A549 (cell line): ENCODE measurements around the gene DMRT1. TPM values are rescaled to one million over a fixed set of nuclear protein-coding genes. Genes with fewer than 3 reads are reported as not detected.

Experiments used
- ATAC-seq, 2 experiments: fragments of 200-7000 bp in 1 of 2; fragments of >200 bp in 1 of 2; cut with Nextera tagmentation in 1 of 2; cut with Tn5 transposase in 1 of 2; 3 replicates each; pipeline versions ENCODE4 v1.8.0 to v1.9.1; 2018 to 2020; ENCODE audit warnings: mild to moderate bottlenecking in 1 of 2, moderate library complexity in 1 of 2
- CTCF ChIA-PET: fragments of 300-600 bp; sonication (Branson Sonifier 250); formaldehyde crosslinking; extraction: SDS; loops from one replicate; lab custom pipeline; 2021; ENCODE audit warnings: antibody characterized with exemption, inconsistent platforms; lab: Yijun Ruan, JAX
- POLR2A ChIA-PET: fragments of 350-600 bp; formaldehyde crosslinking; extraction: SDS; loops from one replicate; lab custom pipeline; 2021; ENCODE audit warnings: antibody characterized with exemption, inconsistent platforms; lab: Yijun Ruan, JAX
- DNase-seq, 2 experiments: peaks; one replicate each; pipeline versions ENCODE4 v3.0.0 to v3.0.0-alpha.2; 2011 to 2016; ENCODE audit warnings: low read depth in 1 of 2, low spot score in 1 of 2
- FAIRE-seq: peaks from 2 replicates; lab custom pipeline; 2011; peaks lifted over from hg19 to GRCh38; lab: Jason Lieb, UNC
- H3K27ac ChIP-seq, 2 experiments: fragments of >200 bp; sonication (Bioruptor Twin); formaldehyde crosslinking; 3 replicates each; pipeline ENCODE4 v1.5.1; 2016 to 2017
- H3K4me1 ChIP-seq: fragments of >200 bp; sonication (Bioruptor Twin); formaldehyde crosslinking; 3 replicates; pipeline ENCODE4 v1.6.1; 2016
- H3K4me2 ChIP-seq: fragments of >200 bp; sonication (Bioruptor Twin); formaldehyde crosslinking; 3 replicates; pipeline ENCODE4 v1.6.1; 2016
- H3K4me3 ChIP-seq: fragments of >200 bp; sonication (Bioruptor Twin); formaldehyde crosslinking; 3 replicates; pipeline ENCODE4 v1.5.1; 2016
- H3K9me3 ChIP-seq: fragments of >200 bp; sonication (Bioruptor Twin); formaldehyde crosslinking; 3 replicates; pipeline ENCODE4 v1.6.1; 2016
- BHLHE40 ChIP-seq: IDR thresholded peaks from 2 replicates; pipeline ENCODE4 v1.6.1; 2012; ENCODE audit warnings: low read depth, low read length, inconsistent platforms
- CHD4 ChIP-seq: fragments of 200-600 bp; sonication (generic); IDR thresholded peaks from 2 replicates; pipeline ENCODE4 v1.6.1; 2016; ENCODE audit warnings: antibody characterized with exemption, mild to moderate bottlenecking, borderline replicate concordance
- E2F6 ChIP-seq: IDR thresholded peaks from 2 replicates; pipeline ENCODE4 v1.6.1; 2012; ENCODE audit warnings: low read depth, borderline replicate concordance
- ESRRA ChIP-seq: fragments of 150-350 bp; IDR thresholded peaks from 2 replicates; pipeline ENCODE4 v1.6.1; 2014; ENCODE audit warnings: mild to moderate bottlenecking, low read length, borderline replicate concordance
- FOSL2 ChIP-seq, 2 experiments: fragments of 450-650 bp in 1 of 2; fragments of >200 bp in 1 of 2; sonication (Bioruptor Twin) in 1 of 2; formaldehyde crosslinking; IDR thresholded peaks; 2 replicates each; pipeline versions ENCODE4 v1.5.0 to v1.6.1; 2016 to 2020; ENCODE audit warnings: mild to moderate bottlenecking in 1 of 2, moderate library complexity in 1 of 2
- GATA3 ChIP-seq: IDR thresholded peaks from 2 replicates; pipeline ENCODE4 v1.6.1; 2012; ENCODE audit warnings: borderline replicate concordance
- HDAC2 ChIP-seq: fragments of 200-600 bp; sonication (generic); IDR thresholded peaks from 2 replicates; pipeline ENCODE4 v1.6.1; 2016
- HEYL ChIP-seq: fragments of 250-450 bp; sonication (Bioruptor Pico); IDR thresholded peaks from 2 replicates; pipeline ENCODE4 v1.8.0; 2021; ENCODE audit warnings: mild to moderate bottlenecking, moderate library complexity
- HOXA7 ChIP-seq: fragments of 250-450 bp; sonication (Bioruptor Pico); IDR thresholded peaks from 2 replicates; pipeline ENCODE4 v1.5.0; 2020; ENCODE audit warnings: mild to moderate bottlenecking, moderate library complexity
- HOXB13 ChIP-seq: fragments of 250-450 bp; sonication (Bioruptor Pico); IDR thresholded peaks from 2 replicates; pipeline ENCODE4 v1.5.0; 2020; ENCODE audit warnings: low read depth, mild to moderate bottlenecking, moderate library complexity
- MYC ChIP-seq: IDR thresholded peaks from 2 replicates; pipeline ENCODE4 v1.6.1; 2012; ENCODE audit warnings: mild to moderate bottlenecking, inconsistent platforms, low read length, improper control_type of control experiment, borderline replicate concordance
- NPAS2 ChIP-seq: fragments of 250-450 bp; sonication (Bioruptor Pico); IDR thresholded peaks from 2 replicates; pipeline ENCODE4 v1.8.0; 2022; ENCODE audit warnings: mild to moderate bottlenecking, moderate library complexity, borderline replicate concordance
- PHF8 ChIP-seq: fragments of 200-600 bp; sonication (generic); IDR thresholded peaks from 2 replicates; pipeline ENCODE4 v1.6.1; 2016; ENCODE audit warnings: low read depth, mild to moderate bottlenecking, antibody characterized with exemption, moderate library complexity, borderline replicate concordance
- RARB ChIP-seq: fragments of 250-450 bp; sonication (Bioruptor Pico); IDR thresholded peaks from 2 replicates; pipeline ENCODE4 v1.8.0; 2021; ENCODE audit warnings: mild to moderate bottlenecking, moderate library complexity
- RNF2 ChIP-seq: fragments of 200-600 bp; sonication (generic); IDR thresholded peaks from 2 replicates; pipeline ENCODE4 v1.6.1; 2016; ENCODE audit warnings: low read depth, mild to moderate bottlenecking, antibody characterized with exemption, moderate library complexity, borderline replicate concordance
- USF2 ChIP-seq: fragments of 450-650 bp; IDR thresholded peaks from 2 replicates; pipeline ENCODE4 v1.6.1; 2014; ENCODE audit warnings: antibody characterized with exemption
- ZSCAN20 ChIP-seq: fragments of 250-450 bp; sonication (Bioruptor Pico); IDR thresholded peaks from 2 replicates; pipeline ENCODE4 v1.8.0; 2022; ENCODE audit warnings: mild to moderate bottlenecking, moderate library complexity
- WGBS: methylation state at CpG from one replicate; pipeline ENCODE4 v1.1.6; 2017; ENCODE audit errors: missing lambda C conversion rate; 5-methylcytosine and 5-hydroxymethylcytosine counted together
- polyA plus RNA-seq, 4 experiments: library from polyadenylated mRNA; depleted of rRNA in 3 of 4; stranded (reverse); fragments of >200 nt; fragmentation: RNase III in 1 of 4; extraction: RNeasy Plus Mini Kit Qiagen cat#74134 plus additional on column Dnase treatment in 1 of 4; gene quantifications; 2 replicates in 3 of 4; 3 replicates in 1 of 4; pipeline ENCODE4 v1.2.3, GENCODE V29; 2011 to 2017
- TF ChIP-seq, protein P1 (sequence below): IDR thresholded peaks from 2 replicates; pipeline ENCODE4 v1.6.1; 2012

Gene DMRT1
- polyA plus RNA-seq, 2 of the 4 experiments (the other 2 are of a cell fraction), result not detected

- no peak overlapping the region for H3K4me2 ChIP-seq
- no peaks in the 10 kb centered on the region for H3K9me3 ChIP-seq
- ChIA-PET POLR2A (no interaction called here), CTCF (interaction anchor here (1.6 kb wide), 1 partner anchor 10 kb away, joined by 3 read pairs; no protein-coding TSS in a partner anchor)
- WGBS, result 45% methylated on average over 12 of the region's 12 CpGs
- no peak overlapping the region for H3K27ac ChIP-seq
- H3K4me3 ChIP-seq, result no peak overlapping the region
- FAIRE-seq, result no peak
- no peaks in the 10 kb centered on the region for H3K4me1 ChIP-seq
- ATAC-seq, result no peak
- TF ChIP-seq RNF2 (no peak), ESRRA (no peak), GATA3 (no peak), BHLHE40 (no peak), USF2 (no peak), RARB (CRISPR knock-in tag) (no peak), NPAS2 (CRISPR knock-in tag) (no peak), MYC (no peak)
- DNase-seq, result no peak
These were observed 1.9 kb downstream of the DMRT1 start for GRCh38 chr9:843427-843785.

DNA sequence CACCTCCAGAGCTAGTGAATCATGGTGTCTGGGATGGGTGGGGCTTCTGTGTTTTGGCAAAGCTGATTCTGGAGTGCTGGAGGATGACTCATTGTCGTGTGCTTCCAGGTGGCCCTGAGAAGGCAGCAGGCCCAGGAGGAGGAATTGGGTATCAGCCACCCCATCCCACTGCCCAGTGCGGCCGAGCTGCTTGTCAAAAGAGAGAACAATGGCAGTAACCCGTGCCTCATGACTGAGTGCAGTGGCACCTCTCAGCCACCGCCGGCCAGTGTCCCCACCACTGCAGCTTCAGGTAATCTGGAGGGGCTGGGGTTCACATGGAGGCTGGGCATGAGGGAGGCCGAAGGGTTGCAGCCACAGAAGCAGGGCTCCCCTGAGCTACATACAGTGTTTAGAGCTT, 5.4 kb downstream of the DMRT1 start:
- no peaks in the 10 kb centered on the region for H3K4me1 ChIP-seq
- TF ChIP-seq, protein P1, sequence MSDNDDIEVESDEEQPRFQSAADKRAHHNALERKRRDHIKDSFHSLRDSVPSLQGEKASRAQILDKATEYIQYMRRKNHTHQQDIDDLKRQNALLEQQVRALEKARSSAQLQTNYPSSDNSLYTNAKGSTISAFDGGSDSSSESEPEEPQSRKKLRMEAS, result no peak
- no peak for TF ChIP-seq FOSL2 (IDR thresholded peaks at IDR 0.05)
- no peak for TF ChIP-seq FOSL2 (CRISPR knock-in tag; IDR thresholded peaks at IDR 0.05)
- TF ChIP-seq HOXB13, result no peak
- no peak for TF ChIP-seq CHD4
- TF ChIP-seq HOXA7 (CRISPR knock-in tag), result no peak
- no peak for TF ChIP-seq GATA3
- no peak for TF ChIP-seq PHF8
- no peak for TF ChIP-seq HEYL (CRISPR knock-in tag)
- DNase-seq, result no peak
- no peak overlapping the region for H3K27ac ChIP-seq
- CTCF ChIA-PET, result interaction anchor here (1.0 to 1.6 kb wide), 3 partner anchors 9 to 163 kb away, joined by 3 to 4 read pairs (median 4); no protein-coding TSS in a partner anchor
- H3K4me2 ChIP-seq, result no peak overlapping the region
- POLR2A ChIA-PET, result no interaction called here
- no peaks in the 10 kb centered on the region for H3K9me3 ChIP-seq
- no peak for FAIRE-seq
- no peak overlapping the region for H3K4me3 ChIP-seq
- ATAC-seq, result peak; percentile 51; a peak in 4 of 6 replicates
- 57% methylated on average over 7 of the region's 7 CpGs for WGBS

DNA sequence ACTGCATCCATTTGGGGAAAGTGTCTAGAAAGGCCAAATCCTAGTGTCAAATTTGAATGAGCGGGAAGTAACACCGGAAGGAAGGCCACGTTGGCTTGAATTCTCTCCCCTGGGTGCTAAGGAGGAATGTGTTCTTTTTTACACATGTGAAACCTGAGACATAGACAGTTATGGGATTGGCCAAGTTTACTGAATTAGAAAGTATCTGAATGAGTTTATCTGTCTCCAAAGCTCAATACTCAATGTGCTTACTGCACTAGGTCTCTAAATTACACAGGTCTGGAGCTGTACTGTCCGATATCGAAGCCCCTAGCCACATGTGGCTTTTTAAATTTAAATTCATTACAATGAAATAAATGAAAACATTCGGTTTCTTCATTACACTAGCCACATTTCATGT, 6.0 kb downstream of the DMRT1 start:
- POLR2A ChIA-PET, result no interaction called here
- H3K9me3 ChIP-seq, result no peaks in the 10 kb centered on the region
- TF ChIP-seq HOXA7 (CRISPR knock-in tag) (no peak), ZSCAN20 (CRISPR knock-in tag) (no peak), HDAC2 (no peak), E2F6 (no peak), CHD4 (no peak), USF2 (no peak)

More for the DNA sequence above, 6.0 kb downstream of the DMRT1 start:
- Histone ChIP-seq H3K4me3 (no peak overlapping the region), H3K4me1 (no peaks in the 10 kb centered on the region), H3K4me2 (no peak overlapping the region), H3K27ac (no peak overlapping the region)
- WGBS, result 37% methylated on average over 6 of the region's 6 CpGs
- FAIRE-seq, result no peak
- no peak for ATAC-seq
- DNase-seq, result no peak
- CTCF ChIA-PET, result interaction anchor here (1.0 to 1.6 kb wide), 3 partner anchors 10 to 162 kb away, joined by 3 to 4 read pairs (median 4); no protein-coding TSS in a partner anchor
